SK-N-SH (cell line): Measurements from ENCODE around the gene ITGAE. TPM values are rescaled to one million over a fixed set of nuclear protein-coding genes. Genes with fewer than 3 reads are reported as not detected.

Experiments used
- CTCF ChIA-PET: fragments of 300-600, 350-600 bp; formaldehyde crosslinking; extraction: SDS; loops from one replicate; lab custom pipeline; 2021; lab: Yijun Ruan, JAX
- POLR2A ChIA-PET: fragments of 350-600 bp; sonication (Branson Sonifier 250); formaldehyde crosslinking; extraction: SDS; loops from one replicate; lab custom pipeline; 2020; ENCODE audit warnings: antibody characterized with exemption, inconsistent platforms; lab: Yijun Ruan, JAX
- DNase-seq: peaks from one replicate; pipeline ENCODE4 v3.0.0; 2012
- H2AFZ ChIP-seq: fragments of 200-600 bp; sonication (generic); 2 replicates; pipeline ENCODE4 v1.8.1; 2016; ENCODE audit warnings: antibody characterized with exemption, mild to moderate bottlenecking, low read depth
- H3F3A ChIP-seq: fragments of 200-600 bp; sonication (generic); replicated peaks from 2 replicates; pipeline ENCODE3; 2016; ENCODE audit warnings: antibody characterized with exemption, mild to moderate bottlenecking; ENCODE audit not compliant: insufficient read depth
- H3K27ac ChIP-seq, 2 experiments: fragments of 200-500 bp in 1 of 2; fragments of 200-600 bp in 1 of 2; sonication (Bioruptor generic) in 1 of 2; sonication (generic), shearing (Covaris generic) in 1 of 2; 2 replicates each; pipeline versions ENCODE4 v1.5.1 to v1.6.1; 2014 to 2016; ENCODE audit warnings: low read depth in 2 of 2, inconsistent platforms in 1 of 2, low read length in 1 of 2, mild to moderate bottlenecking in 1 of 2, mixed read lengths in 1 of 2
- H3K27me3 ChIP-seq: fragments of 200-600 bp; sonication (generic), shearing (Covaris generic); 2 replicates; pipeline ENCODE4 v1.6.1; 2016; ENCODE audit warnings: mixed run types; ENCODE audit not compliant: insufficient read depth
- H3K36me3 ChIP-seq, 2 experiments: fragments of 200-500 bp in 1 of 2; fragments of 200-600 bp in 1 of 2; sonication (Bioruptor generic) in 1 of 2; sonication (generic) in 1 of 2; replicated peaks in 1 of 2; 2 replicates each; pipeline versions ENCODE3 to v1.5.1; 2014 to 2016; ENCODE audit warnings: low read length in 1 of 2, mild to moderate bottlenecking in 1 of 2; ENCODE audit not compliant: insufficient read depth in 2 of 2, control insufficient read depth in 1 of 2
- H3K4me1 ChIP-seq, 2 experiments: fragments of 200-500 bp in 1 of 2; fragments of 200-600 bp in 1 of 2; sonication (Bioruptor generic) in 1 of 2; sonication (generic), shearing (Covaris generic) in 1 of 2; 2 replicates each; pipeline versions ENCODE4 v1.5.1 to v1.6.1; 2014 to 2016; ENCODE audit warnings: low read depth in 1 of 2, low read length in 1 of 2, mixed run types in 1 of 2; ENCODE audit not compliant: insufficient read depth in 2 of 2, control insufficient read depth in 1 of 2
- H3K4me2 ChIP-seq: fragments of 200-600 bp; sonication (generic), shearing (Covaris generic); 2 replicates; pipeline ENCODE4 v1.6.1; 2017; ENCODE audit warnings: mixed run types
- H3K4me3 ChIP-seq, 2 experiments: fragments of 200-500 bp in 1 of 2; fragments of 200-600 bp in 1 of 2; sonication (Bioruptor generic) in 1 of 2; sonication (generic), shearing (Covaris generic) in 1 of 2; 2 replicates each; pipeline versions ENCODE4 v1.5.1 to v1.8.1; 2014 to 2016; ENCODE audit warnings: low read depth in 2 of 2, inconsistent platforms in 1 of 2, low read length in 1 of 2, mild to moderate bottlenecking in 1 of 2, mixed read lengths in 1 of 2, moderate library complexity in 1 of 2
- H3K79me2 ChIP-seq: fragments of 200-600 bp; sonication (generic); 2 replicates; pipeline ENCODE4 v1.8.1; 2017; ENCODE audit warnings: mild to moderate bottlenecking; ENCODE audit not compliant: insufficient read depth
- H3K9ac ChIP-seq: fragments of 200-600 bp; sonication (generic); 2 replicates; pipeline ENCODE4 v1.6.1; 2017; ENCODE audit warnings: mixed run types
- H3K9me2 ChIP-seq: fragments of 200-600 bp; sonication (generic); 2 replicates; pipeline ENCODE4 v1.6.1; 2017; ENCODE audit warnings: mixed run types
- H3K9me3 ChIP-seq: fragments of 200-600 bp; sonication (generic); 2 replicates; pipeline ENCODE4 v1.6.1; 2017; ENCODE audit warnings: mixed run types, mild to moderate bottlenecking, moderate library complexity
- H4K20me1 ChIP-seq: fragments of 200-600 bp; sonication (generic); 2 replicates; pipeline ENCODE4 v1.6.1; 2017; ENCODE audit warnings: mild to moderate bottlenecking, mixed run types; ENCODE audit not compliant: insufficient read depth
- CHD2 ChIP-seq: fragments of 150-350 bp; IDR thresholded peaks from 2 replicates; pipeline ENCODE4 v1.6.1; 2018; ENCODE audit warnings: low read length; ENCODE audit not compliant: partially characterized antibody
- CTCF ChIP-seq: fragments of 200-600 bp; sonication (generic); IDR thresholded peaks from 2 replicates; pipeline ENCODE4 v1.6.1; 2017; ENCODE audit warnings: antibody characterized with exemption, mild to moderate bottlenecking, moderate library complexity
- ELF1 ChIP-seq: IDR thresholded peaks from 2 replicates; pipeline ENCODE4 v1.4.0; 2012
- EP300 ChIP-seq, 2 experiments: IDR thresholded peaks; 2 replicates each; pipeline versions ENCODE4 v1.4.0 to v1.6.1; 2012; ENCODE audit warnings: borderline replicate concordance in 1 of 2, low read depth in 1 of 2, low read length in 1 of 2
- EZH2phosphoT487 ChIP-seq: fragments of 200-600 bp; sonication (generic); IDR thresholded peaks from 2 replicates; pipeline ENCODE4 v1.6.1; 2017; ENCODE audit warnings: low read depth, mixed run types, mild to moderate bottlenecking, antibody characterized with exemption, moderate library complexity, borderline replicate concordance
- FOXJ3 ChIP-seq: sonication (generic); formaldehyde crosslinking; IDR thresholded peaks from 2 replicates; pipeline ENCODE4 v1.5.1; 2020; ENCODE audit warnings: mild to moderate bottlenecking, missing genetic modification reagents
- GABPA ChIP-seq: IDR thresholded peaks from 2 replicates; pipeline ENCODE4 v1.4.0; 2012; ENCODE audit warnings: low read depth, mild to moderate bottlenecking
- IRF3 ChIP-seq: fragments of 150-350 bp; IDR thresholded peaks from 2 replicates; pipeline ENCODE4 v1.6.1; 2016; ENCODE audit warnings: mild to moderate bottlenecking, low read depth, low read length
- JUND ChIP-seq: IDR thresholded peaks from 2 replicates; pipeline ENCODE4 v1.4.0; 2012
- MAX ChIP-seq: IDR thresholded peaks from 2 replicates; pipeline ENCODE4 v1.4.0; 2012; ENCODE audit warnings: low read depth
- MEF2A ChIP-seq: IDR thresholded peaks from 2 replicates; pipeline ENCODE4 v1.4.0; 2012; ENCODE audit warnings: low read depth, borderline replicate concordance
- NFIC ChIP-seq: IDR thresholded peaks from 2 replicates; pipeline ENCODE4 v1.4.0; 2012; ENCODE audit warnings: borderline replicate concordance
- POLR2AphosphoS5 ChIP-seq: IDR thresholded peaks from 2 replicates; pipeline ENCODE4 v1.6.1; 2012; ENCODE audit warnings: low read depth, low read length
- RCOR1 ChIP-seq: fragments of 150-350 bp; IDR thresholded peaks from 2 replicates; pipeline ENCODE4 v1.6.1; 2017; ENCODE audit warnings: antibody characterized with exemption, low read length
- RXRA ChIP-seq: IDR thresholded peaks from 2 replicates; pipeline ENCODE4 v1.4.0; 2012; ENCODE audit warnings: low read depth, mild to moderate bottlenecking, borderline replicate concordance
- SMC3 ChIP-seq: IDR thresholded peaks from 2 replicates; pipeline ENCODE4 v1.6.1; 2012; ENCODE audit warnings: low read depth, low read length, improper control_type of control experiment
- USF1 ChIP-seq: IDR thresholded peaks from 2 replicates; pipeline ENCODE4 v1.4.0; 2012; ENCODE audit warnings: low read depth, borderline replicate concordance
- YY1 ChIP-seq: IDR thresholded peaks from 2 replicates; pipeline ENCODE4 v1.4.0; 2012; ENCODE audit warnings: low read depth, mild to moderate bottlenecking
- whole genome bisulfite sequencing: methylation state at CpG from one replicate; pipeline ENCODE4 v1.1.6; 2017; ENCODE audit warnings: low lambda C conversion rate; 5-methylcytosine and 5-hydroxymethylcytosine counted together
- polyA plus RNA-seq, 3 experiments: library from polyadenylated mRNA; depleted of rRNA; stranded (reverse); fragments of >200 nt; gene quantifications; 2 replicates each; pipeline ENCODE4 v1.2.3, GENCODE V29; 2012

ITGAE gene
- polyA plus RNA-seq, 1 of the 3 experiments (the other 2 are of a cell fraction): 56.7 TPM

DNA sequence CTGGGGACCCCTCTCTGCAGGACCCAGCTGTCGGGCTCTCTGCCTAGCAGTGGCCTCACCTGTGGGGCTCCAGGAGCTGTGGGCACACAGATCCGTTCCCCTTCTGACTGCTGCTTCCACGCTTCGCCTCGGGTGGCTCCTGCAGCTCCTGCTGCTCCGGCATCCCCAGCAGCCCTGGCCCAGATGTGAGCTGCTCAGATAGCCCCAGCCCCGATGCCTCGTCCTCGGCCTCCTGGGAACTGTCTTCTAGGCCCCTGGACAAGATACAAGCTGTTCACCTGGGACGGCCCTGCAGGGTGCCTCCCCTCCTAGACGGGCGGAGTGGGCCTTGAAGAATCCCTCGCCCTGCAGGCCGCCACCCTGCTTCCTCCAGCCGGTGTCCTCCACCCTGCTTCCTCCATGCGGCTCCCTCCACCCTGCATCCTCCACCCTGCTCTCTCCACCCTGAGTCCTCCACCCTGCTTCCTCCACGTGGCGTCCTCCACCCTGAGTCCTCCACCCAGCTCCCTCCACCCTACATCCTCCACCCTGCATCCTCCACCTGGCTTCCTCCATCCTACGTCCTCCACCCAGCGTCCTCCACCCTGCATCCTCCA is 121.4 kb downstream of the ITGAE start:
- H3K4me3 ChIP-seq: no peak overlapping the region
- no peak overlapping the region for H3K9ac ChIP-seq
- no peaks in the 10 kb centered on the region for H3F3A ChIP-seq
- 79% methylated on average over 13 of the region's 20 CpGs for WGBS
- no peak overlapping the region for H2AFZ ChIP-seq
- H3K79me2 ChIP-seq: no peaks in the 10 kb centered on the region
- H3K27me3 ChIP-seq: no peaks in the 10 kb centered on the region
- H4K20me1 ChIP-seq: no peaks in the 10 kb centered on the region
- no peak for DNase-seq
- H3K9me2 ChIP-seq: no peaks in the 10 kb centered on the region
- CTCF ChIA-PET: no interaction called here
- POLR2A ChIA-PET: interaction anchor here (0.6 kb wide), 1 partner anchor 480 kb away, joined by 4 read pairs; no protein-coding TSS in a partner anchor
- no peak overlapping the region for H3K27ac ChIP-seq
- no peaks in the 10 kb centered on the region for H3K36me3 ChIP-seq
- H3K9me3 ChIP-seq: no peaks in the 10 kb centered on the region
- H3K4me1 ChIP-seq: no peaks in the 10 kb centered on the region
- no peak overlapping the region for H3K4me2 ChIP-seq
- no peak for TF ChIP-seq FOXJ3 (CRISPR knock-in tag)
- TF ChIP-seq EP300 (IDR thresholded peaks at IDR 0.05; ENCODE audit: borderline replicate concordance in 1 of 2, low read depth in 1 of 2, low read length in 1 of 2): no peak
- no peak for TF ChIP-seq CHD2
- no peak for TF ChIP-seq IRF3
- no peak for TF ChIP-seq EZH2phosphoT487
- no peak for TF ChIP-seq SMC3
- TF ChIP-seq POLR2AphosphoS5: no peak
- no peak for TF ChIP-seq YY1
- TF ChIP-seq USF1: no peak
- TF ChIP-seq NFIC: no peak
- no peak for TF ChIP-seq MEF2A
- TF ChIP-seq MAX: no peak
- no peak for TF ChIP-seq RCOR1
- TF ChIP-seq CTCF: no peak
- TF ChIP-seq RXRA: no peak
- TF ChIP-seq GABPA: no peak
- no peak for TF ChIP-seq JUND
- TF ChIP-seq ELF1: no peak
